HG02981 (cell line): ENCODE measurements around the gene RFPL4A.
"Not testable (repeated sequence)": the region's sequence is repeated elsewhere in the genome, so short reads cannot be mapped to it uniquely, and the experiment has no call there.

Experiments
- ATAC-seq: cut with Tn5 transposase; IDR thresholded peaks from one replicate; pipeline ENCODE4 v1.9.1; 2021; ENCODE audit warnings: mild to moderate bottlenecking, moderate library complexity; ENCODE audit not compliant: unreplicated experiment

The RFPL4A gene

GRCh38 chr19:55758797-55759196 lies at the start of gene RFPL4A:
TSS of gene RFPL4A (plus strand) at chr19:55759097. CDS start at chr19:55761801, 2,704 bp downstream.
- ATAC-seq: not testable (repeated sequence)

GRCh38 chr19:55711719-55712118 lies 47.2 kb upstream of the RFPL4A start:
- ATAC-seq: no peak

GRCh38 chr19:55712804-55713631 lies 45.9 kb upstream of the RFPL4A start:
- ATAC-seq: no peak

- ATAC-seq: no peak
These were observed 42.4 kb upstream of the RFPL4A start for GRCh38 chr19:55716531-55716930.

- ATAC-seq: no peak
These were observed 41.6 kb upstream of the RFPL4A start for GRCh38 chr19:55717251-55717650.

GRCh38 chr19:55717879-55718711 lies 40.8 kb upstream of the RFPL4A start:
- not testable (repeated sequence) for ATAC-seq

- ATAC-seq: no peak
These were observed 38.6 kb upstream of the RFPL4A start for GRCh38 chr19:55720214-55720746.

GRCh38 chr19:55720801-55721200 lies 38.1 kb upstream of the RFPL4A start:
- ATAC-seq: no peak

- no peak for ATAC-seq
These were observed 35.4 kb upstream of the RFPL4A start for GRCh38 chr19:55723491-55723890.

- not testable (repeated sequence) for ATAC-seq
These were observed 28.5 kb upstream of the RFPL4A start for GRCh38 chr19:55730378-55730777.

- no peak for ATAC-seq
These were observed 20.6 kb upstream of the RFPL4A start, which contains the start of gene NLRP9 for GRCh38 chr19:55738302-55738701. TSS of gene NLRP9 (minus strand) at chr19:55738402. CDS start at chr19:55738374, 28 bp downstream.

GRCh38 chr19:55750715-55751114 lies 8.2 kb upstream of the RFPL4A start:
- ATAC-seq: no peak

GRCh38 chr19:55753401-55753800 lies 5.5 kb upstream of the RFPL4A start:
- ATAC-seq: no peak

- not testable (repeated sequence) for ATAC-seq
These were observed 2.1 kb upstream of the RFPL4A start for GRCh38 chr19:55756808-55757207.

GRCh38 chr19:55766466-55766865 lies 7.6 kb downstream of the RFPL4A start:
- ATAC-seq: no peak

- not testable (repeated sequence) for ATAC-seq
These were observed 9.9 kb downstream of the RFPL4A start, which contains the start of gene RFPL4AL1 for GRCh38 chr19:55768818-55769217. TSS of gene RFPL4AL1 (plus strand) at chr19:55769118. CDS start at chr19:55771805, 2,687 bp downstream.

- ATAC-seq: not testable (repeated sequence)
These were observed 10.7 kb downstream of the RFPL4A start for GRCh38 chr19:55769632-55770031.

- no peak for ATAC-seq
These were observed 18.6 kb downstream of the RFPL4A start for GRCh38 chr19:55777528-55777927.

GRCh38 chr19:55778331-55778730 lies 19.4 kb downstream of the RFPL4A start:
- ATAC-seq: no peak

- ATAC-seq: no peak
These were observed 22.2 kb downstream of the RFPL4A start for GRCh38 chr19:55781112-55781511.

GRCh38 chr19:55795021-55795420 lies 36.1 kb downstream of the RFPL4A start:
- no peak for ATAC-seq
